ENCODE data around the gene ARHGEF25. TPM values are rescaled to one million over a fixed set of nuclear protein-coding genes. Genes with fewer than 3 reads are reported as not detected.

ARHGEF25 gene
- total RNA-seq, 1 donor = 23.9 TPM

DNA sequence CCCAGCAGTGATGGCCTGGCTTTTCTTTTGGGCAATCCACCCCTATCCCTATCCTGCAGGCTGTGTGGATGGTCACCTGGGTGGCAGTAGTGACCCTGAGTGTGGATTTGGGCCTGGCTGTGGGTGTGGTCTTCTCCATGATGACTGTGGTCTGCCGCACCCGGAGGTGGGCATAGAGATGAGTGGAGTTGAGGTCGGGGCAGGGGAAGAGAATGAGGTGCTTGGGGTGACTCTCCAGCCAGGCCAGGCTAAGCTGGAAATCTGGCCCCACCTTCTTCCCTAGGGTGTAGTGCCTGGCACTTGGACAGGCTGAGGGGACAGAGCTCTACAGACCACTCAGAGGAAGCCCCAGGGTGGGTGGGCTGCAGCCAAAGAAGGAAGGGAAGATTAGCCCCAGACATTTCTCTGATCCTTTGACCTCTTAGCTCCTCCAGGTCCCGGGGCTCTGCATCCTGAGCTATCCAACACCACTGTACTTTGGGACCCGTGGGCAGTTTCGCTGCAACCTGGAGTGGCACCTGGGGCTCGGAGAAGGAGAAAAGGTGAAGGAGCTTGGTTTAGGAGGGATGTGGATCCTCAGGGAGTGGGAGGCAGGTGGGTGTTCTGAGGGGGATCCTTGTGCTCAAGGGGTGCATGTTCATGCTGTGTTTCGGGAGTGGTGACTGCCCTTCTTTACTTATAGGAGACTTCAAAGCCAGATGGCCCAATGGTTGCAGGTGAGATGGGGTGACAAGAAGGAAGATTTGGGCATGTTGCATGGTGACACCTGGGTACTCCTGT lies 13.4 kb downstream of the ARHGEF25 start:
- TF ChIP-seq CTCF (IDR thresholded peaks at IDR 0.05; ENCODE audit: extremely low read depth, low read depth, low read length) = no peak
- Histone ChIP-seq H4K20me1 (ENCODE audit: insufficient read depth, low read length) (no peaks in the 10 kb centered on the region), H3K79me2 (ENCODE audit: insufficient read depth, low read length) (no peaks in the 10 kb centered on the region), H3K27me3 (ENCODE audit: insufficient read depth, low read length) (peaks cover 56% of the 10 kb centered on the region), H2AFZ (ENCODE audit: low read length) (no peak overlapping the region), H3K36me3 (ENCODE audit: insufficient read depth, low read length) (no peaks in the 10 kb centered on the region), H3K4me2 (ENCODE audit: insufficient read depth, low read length) (no peak overlapping the region), H3K27ac (ENCODE audit: low read depth, low read length) (no peak overlapping the region), H3K4me1 (ENCODE audit: insufficient read depth, low read length) (peaks cover 6% of the 10 kb centered on the region), H3K9me3 (ENCODE audit: low read depth, low read length) (no peaks in the 10 kb centered on the region), H3K4me3 (ENCODE audit: insufficient read depth, low read length) (no peak overlapping the region)
- DNase-seq (ENCODE audit: insufficient read length, low spot score, missing footprints) = peak; percentile 81

DNA sequence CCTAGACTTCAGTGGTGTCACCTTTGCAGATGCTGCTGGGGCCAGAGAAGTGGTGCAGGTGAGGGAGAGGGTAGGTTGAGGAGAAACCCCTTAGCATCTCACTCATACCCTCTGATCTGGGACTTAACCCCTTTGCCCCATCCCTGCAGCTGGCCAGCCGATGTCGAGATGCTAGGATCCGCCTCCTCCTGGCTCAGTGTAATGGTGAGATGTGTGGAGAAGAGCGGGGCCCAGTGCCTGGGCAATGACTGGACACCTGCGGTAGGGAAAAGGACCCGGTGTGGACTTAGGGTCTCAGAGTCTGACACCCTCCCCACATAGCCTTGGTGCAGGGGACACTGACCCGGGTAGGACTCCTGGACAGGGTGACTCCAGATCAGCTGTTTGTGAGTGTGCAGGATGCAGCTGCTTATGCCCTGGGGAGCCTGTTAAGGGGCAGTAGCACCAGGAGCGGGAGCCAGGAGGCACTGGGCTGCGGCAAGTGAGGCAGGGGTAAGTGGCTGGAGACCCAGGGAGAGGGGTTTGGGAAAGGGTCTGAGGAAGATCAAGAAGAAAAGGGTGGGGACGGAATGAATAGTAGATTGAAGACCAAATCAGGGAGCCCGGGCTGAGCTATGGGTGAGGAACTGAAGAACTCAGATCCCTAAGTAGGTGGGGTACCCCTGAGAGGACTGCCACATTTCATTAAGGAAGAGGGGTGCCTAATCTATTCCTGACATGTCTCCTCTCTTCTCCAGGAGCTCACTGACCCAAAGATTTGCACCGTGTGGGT lies 14.2 kb downstream of the ARHGEF25 start:
- Histone ChIP-seq H3K27ac (ENCODE audit: low read depth, low read length) (no peak overlapping the region), H3K4me3 (ENCODE audit: insufficient read depth, low read length) (no peak overlapping the region), H3K4me1 (ENCODE audit: insufficient read depth, low read length) (peaks cover 6% of the 10 kb centered on the region), H3K9me3 (ENCODE audit: low read depth, low read length) (no peaks in the 10 kb centered on the region), H2AFZ (ENCODE audit: low read length) (no peak overlapping the region), H3K4me2 (ENCODE audit: insufficient read depth, low read length) (no peak overlapping the region), H4K20me1 (ENCODE audit: insufficient read depth, low read length) (no peaks in the 10 kb centered on the region), H3K27me3 (ENCODE audit: insufficient read depth, low read length) (peaks cover 48% of the 10 kb centered on the region), H3K36me3 (ENCODE audit: insufficient read depth, low read length) (no peaks in the 10 kb centered on the region), H3K79me2 (ENCODE audit: insufficient read depth, low read length) (no peaks in the 10 kb centered on the region)
- TF ChIP-seq CTCF (IDR thresholded peaks at IDR 0.05; ENCODE audit: extremely low read depth, low read depth, low read length) = no peak
- peak; percentile 71 for DNase-seq (ENCODE audit: insufficient read length, low spot score, missing footprints)

- peaks cover 46% of the 10 kb centered on the region for H3K27me3 ChIP-seq (ENCODE audit: insufficient read depth, low read length)
- no peak overlapping the region for H3K4me3 ChIP-seq (ENCODE audit: insufficient read depth, low read length)
- no peaks in the 10 kb centered on the region for H4K20me1 ChIP-seq (ENCODE audit: insufficient read depth, low read length)
- peaks cover 4% of the 10 kb centered on the region for H3K4me1 ChIP-seq (ENCODE audit: insufficient read depth, low read length)
- no peaks in the 10 kb centered on the region for H3K79me2 ChIP-seq (ENCODE audit: insufficient read depth, low read length)
- peak; percentile 74 for DNase-seq (ENCODE audit: insufficient read length, low spot score, missing footprints)
- TF ChIP-seq CTCF (IDR thresholded peaks at IDR 0.05; ENCODE audit: extremely low read depth, low read depth, low read length) = no peak
- H3K9me3 ChIP-seq (ENCODE audit: low read depth, low read length) = no peaks in the 10 kb centered on the region
- no peaks in the 10 kb centered on the region for H3K36me3 ChIP-seq (ENCODE audit: insufficient read depth, low read length)
- H3K4me2 ChIP-seq (ENCODE audit: insufficient read depth, low read length) = no peak overlapping the region
- H3K27ac ChIP-seq (ENCODE audit: low read depth, low read length) = no peak overlapping the region
- no peak overlapping the region for H2AFZ ChIP-seq (ENCODE audit: low read length)
Measured at GRCh38 chr12:57626111-57626920, 15.1 kb downstream of the ARHGEF25 start.

Data from osteoblast (primary cell).